OCI-LY3 (cell line): ENCODE data around the gene FLNA.
"Not testable (repeated sequence)": the region's sequence is repeated elsewhere in the genome, so short reads cannot be mapped to it uniquely, and the experiment has no call there.

Experiments
- H2AFZ ChIP-seq: fragments of 200-600, 300-600 bp; shearing (Covaris generic); 2 replicates; pipeline ENCODE4 v1.6.0; 2014; ENCODE audit warnings: antibody characterized with exemption, low read depth, low read length
- H3K27ac ChIP-seq: fragments of 200-600, 300-600 bp; sonication (generic); 2 replicates; pipeline ENCODE4 v1.5.1; 2014; ENCODE audit warnings: mild to moderate bottlenecking, low read length, moderate library complexity, mixed read lengths
- H3K27me3 ChIP-seq: fragments of 200-600, 300-600 bp; sonication (generic); 2 replicates; pipeline ENCODE4 v1.6.1; 2014; ENCODE audit warnings: low read depth, low read length, mixed read lengths
- H3K36me3 ChIP-seq: fragments of 200-600, 300-600 bp; sonication (generic); replicated peaks from 2 replicates; pipeline ENCODE3; 2014; ENCODE audit warnings: low read depth, low read length, mixed read lengths
- H3K4me1 ChIP-seq: fragments of 300-600, 200-600 bp; sonication (generic); 2 replicates; pipeline ENCODE4 v1.6.1; 2014; ENCODE audit warnings: low read length, mixed read lengths
- H3K4me2 ChIP-seq: fragments of 200-600, 300-600 bp; sonication (generic); 2 replicates; pipeline ENCODE4 v1.6.1; 2014; ENCODE audit warnings: low read length, mixed read lengths
- H3K4me3 ChIP-seq: fragments of 300-600, 200-600 bp; sonication (generic); 2 replicates; pipeline ENCODE4 v1.5.1; 2014; ENCODE audit warnings: antibody characterized with exemption, mild to moderate bottlenecking, low read length, moderate library complexity
- H3K79me2 ChIP-seq: fragments of 300-600, 200-600 bp; shearing (Covaris generic); 2 replicates; pipeline ENCODE4 v1.6.1; 2014; ENCODE audit warnings: mild to moderate bottlenecking, low read length, mixed read lengths
- H3K9ac ChIP-seq: fragments of 300-600, 200-600 bp; shearing (Covaris generic); 2 replicates; pipeline ENCODE4 v1.6.0; 2014; ENCODE audit warnings: mild to moderate bottlenecking, low read length, moderate library complexity
- H3K9me3 ChIP-seq: fragments of 200-600, 300-600 bp; shearing (Covaris generic); 2 replicates; pipeline ENCODE4 v1.6.1; 2014; ENCODE audit warnings: low read length, mixed read lengths; ENCODE audit not compliant: insufficient read depth
- H4K20me1 ChIP-seq: fragments of 200-600, 300-600 bp; sonication (generic); 2 replicates; pipeline ENCODE4 v1.6.1; 2016; ENCODE audit warnings: low read length, mixed read lengths; ENCODE audit not compliant: insufficient read depth
- CTCF ChIP-seq: fragments of 200-600, 300-600 bp; sonication (generic); IDR thresholded peaks from 2 replicates; pipeline ENCODE4 v1.5.1; 2014; ENCODE audit warnings: antibody characterized with exemption, low read length, low read depth
- EZH2phosphoT487 ChIP-seq: fragments of 200-600 bp; shearing (Covaris generic); IDR thresholded peaks from 2 replicates; pipeline ENCODE4 v1.6.1; 2018; ENCODE audit warnings: antibody characterized with exemption, mixed run types, low read depth

Gene FLNA

GRCh38 chrX:154349979-154350378 is 24.5 kb downstream of the FLNA start:
- no peaks in the 10 kb centered on the region; the same call in 1 of the 2 replicates for H4K20me1 ChIP-seq
- H3K9me3 ChIP-seq: no peaks in the 10 kb centered on the region

GRCh38 chrX:154349359-154349935 is 25.0 kb downstream of the FLNA start:
- Histone ChIP-seq H3K4me1 (peaks cover 5% of the 10 kb centered on the region), H2AFZ (no peak overlapping the region), H3K27ac (no peak overlapping the region), H3K79me2 (no peaks in the 10 kb centered on the region), H3K27me3 (no peaks in the 10 kb centered on the region), H4K20me1 (no peaks in the 10 kb centered on the region; the same call in 1 of the 2 replicates), H3K9ac (no peak overlapping the region), H3K36me3 (peaks cover 28% of the 10 kb centered on the region), H3K4me3 (no peak overlapping the region), H3K4me2 (no peak overlapping the region), H3K9me3 (no peaks in the 10 kb centered on the region)
- TF ChIP-seq CTCF (no peak), EZH2phosphoT487 (no peak)

More at GRCh38 chrX:154349979-154350378, 24.5 kb downstream of the FLNA start:
- Histone ChIP-seq H3K27ac (no peak overlapping the region), H3K27me3 (no peaks in the 10 kb centered on the region), H3K4me3 (no peak overlapping the region), H3K9ac (no peak overlapping the region), H3K79me2 (no peaks in the 10 kb centered on the region), H3K36me3 (peaks cover 30% of the 10 kb centered on the region), H2AFZ (no peak overlapping the region), H3K4me2 (no peak overlapping the region), H3K4me1 (peaks cover 5% of the 10 kb centered on the region)
- TF ChIP-seq EZH2phosphoT487 (no peak), CTCF (no peak)

- Histone ChIP-seq H3K4me2 (no peak overlapping the region), H3K27ac (no peak overlapping the region), H3K9ac (no peak overlapping the region), H4K20me1 (no peaks in the 10 kb centered on the region; the same call in 1 of the 2 replicates), H3K27me3 (no peaks in the 10 kb centered on the region), H3K79me2 (no peaks in the 10 kb centered on the region), H3K4me3 (no peak overlapping the region), H3K4me1 (peaks cover 5% of the 10 kb centered on the region), H3K9me3 (no peaks in the 10 kb centered on the region), H2AFZ (no peak overlapping the region), H3K36me3 (peaks cover 22% of the 10 kb centered on the region)
- TF ChIP-seq CTCF (no peak), EZH2phosphoT487 (no peak)
Observed at GRCh38 chrX:154348646-154349358, 25.6 kb downstream of the FLNA start.

GRCh38 chrX:154348114-154348531 is 26.3 kb downstream of the FLNA start:
- H3K9ac ChIP-seq: no peak overlapping the region
- H3K79me2 ChIP-seq: no peaks in the 10 kb centered on the region
- no peaks in the 10 kb centered on the region; the same call in 1 of the 2 replicates for H4K20me1 ChIP-seq
- no peak overlapping the region for H3K27ac ChIP-seq
- no peak overlapping the region for H3K4me3 ChIP-seq
- peaks cover 5% of the 10 kb centered on the region for H3K4me1 ChIP-seq
- no peak for TF ChIP-seq EZH2phosphoT487
- TF ChIP-seq CTCF: no peak
- no peaks in the 10 kb centered on the region for H3K27me3 ChIP-seq
- H2AFZ ChIP-seq: no peak overlapping the region
- no peaks in the 10 kb centered on the region for H3K9me3 ChIP-seq
- H3K4me2 ChIP-seq: no peak overlapping the region
- peaks cover 16% of the 10 kb centered on the region for H3K36me3 ChIP-seq

- H3K4me1 ChIP-seq, H3K27ac ChIP-seq, H3K27me3 ChIP-seq, H3K9me3 ChIP-seq, H2AFZ ChIP-seq, H3K36me3 ChIP-seq, H3K4me2 ChIP-seq, H3K4me3 ChIP-seq, H3K9ac ChIP-seq, H4K20me1 ChIP-seq, H3K79me2 ChIP-seq: not testable (repeated sequence)
Observed at GRCh38 chrX:154343620-154344019, 30.8 kb downstream of the FLNA start.

GRCh38 chrX:154343063-154343462 is 31.4 kb downstream of the FLNA start:
- H3K27ac ChIP-seq, H3K4me2 ChIP-seq, H3K36me3 ChIP-seq, H3K9ac ChIP-seq, H3K4me1 ChIP-seq, H3K9me3 ChIP-seq, H2AFZ ChIP-seq, H4K20me1 ChIP-seq, H3K79me2 ChIP-seq, H3K4me3 ChIP-seq, H3K27me3 ChIP-seq: not testable (repeated sequence)
